ENCODE data around the gene NEK2. TPM values are rescaled to one million over a fixed set of nuclear protein-coding genes. Genes with fewer than 3 reads are reported as not detected.
A peak's percentile ranks its signal among the peaks of the same experiment; 100 is the strongest.

NEK2 gene
- total RNA-seq, 1 donor from 2014 or later, result 2.9 TPM

DNA sequence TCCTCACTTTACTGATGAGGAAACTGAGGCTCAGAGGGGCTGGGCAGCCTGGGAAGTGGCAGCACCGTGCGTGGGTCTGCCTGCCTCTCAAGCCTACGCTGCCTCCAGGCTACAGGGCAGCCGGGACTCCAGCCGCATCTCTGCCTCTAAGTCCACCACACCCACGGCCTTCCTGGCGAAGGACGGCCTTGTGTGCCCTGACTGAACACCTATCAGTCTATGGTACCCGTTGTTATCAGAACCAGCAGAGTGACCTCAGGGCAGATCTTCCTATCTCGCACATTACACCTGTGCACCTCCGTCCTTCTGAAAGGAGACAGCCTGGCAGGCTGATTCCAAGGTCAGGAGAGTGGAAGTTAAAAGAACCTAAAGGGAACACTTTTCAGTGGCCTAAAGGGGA is 60.8 kb downstream of the NEK2 start:
- FAIRE-seq, result no peak
- DNase-seq (ENCODE audit: low spot score in 2 of 2), result no peak

DNA sequence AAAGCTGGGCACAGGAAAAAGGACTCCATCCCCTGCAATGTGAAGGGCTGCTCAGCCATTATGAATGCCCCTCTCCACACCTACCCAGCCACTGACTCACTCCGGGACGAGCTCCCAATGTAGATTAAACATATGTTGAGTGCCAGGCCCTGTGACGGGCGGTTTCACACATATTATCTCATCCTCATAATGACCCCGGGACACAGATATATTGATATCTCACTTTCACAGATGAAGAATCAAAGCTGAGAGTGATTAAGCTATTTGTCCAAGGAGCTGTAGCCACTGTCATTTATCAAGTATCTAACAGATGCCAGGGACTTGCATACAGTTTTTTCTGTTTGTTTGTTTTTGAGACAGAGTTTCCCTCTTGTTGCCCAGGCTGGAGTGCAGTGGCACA is 61.5 kb downstream of the NEK2 start:
- FAIRE-seq (no peak), DNase-seq (ENCODE audit: low spot score in 2 of 2) (no peak)

DNA sequence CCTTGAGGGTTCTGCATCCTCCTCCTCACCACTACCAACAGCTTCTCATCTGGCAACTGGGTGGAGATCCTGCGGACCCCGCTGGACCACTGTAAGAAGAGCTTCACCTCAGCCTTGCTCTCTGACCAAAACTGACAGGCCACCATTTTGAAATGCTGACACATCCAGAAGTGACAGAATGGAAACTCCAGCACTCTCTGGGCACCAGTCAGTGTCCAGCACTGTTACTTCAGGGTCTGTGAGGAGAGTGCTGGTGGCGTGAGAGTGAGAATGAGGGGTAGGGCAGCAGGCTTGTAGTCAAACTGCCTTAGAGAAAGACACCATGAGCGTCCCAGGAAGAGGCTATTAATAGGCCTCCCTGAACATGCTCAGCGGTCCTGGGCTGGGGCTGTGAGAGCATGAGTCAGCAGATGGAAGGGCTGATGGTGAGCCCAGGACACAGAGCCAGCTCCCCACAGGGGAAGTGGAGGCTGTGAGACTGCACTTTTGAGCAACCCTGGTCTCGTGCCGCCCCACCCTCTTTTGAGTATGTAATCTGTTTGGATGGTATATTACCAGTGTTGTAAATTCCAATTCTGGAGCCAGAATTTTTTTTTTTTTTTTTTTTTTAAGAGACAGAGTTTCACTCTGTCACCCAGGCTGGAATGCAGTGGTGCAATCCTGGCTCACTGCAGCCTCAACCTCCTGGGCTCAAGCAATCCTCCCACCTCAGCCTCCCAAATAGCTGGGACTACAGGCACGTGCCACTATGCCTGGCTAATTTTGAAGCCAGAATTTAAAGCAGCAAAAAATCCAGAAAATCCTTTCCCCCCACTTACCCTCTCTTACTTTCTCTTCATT is 62.1 kb downstream of the NEK2 start:
- FAIRE-seq, result no peak
- peak in 1 of 2 donors; percentile 38 for DNase-seq (ENCODE audit: low spot score in 2 of 2)

DNA sequence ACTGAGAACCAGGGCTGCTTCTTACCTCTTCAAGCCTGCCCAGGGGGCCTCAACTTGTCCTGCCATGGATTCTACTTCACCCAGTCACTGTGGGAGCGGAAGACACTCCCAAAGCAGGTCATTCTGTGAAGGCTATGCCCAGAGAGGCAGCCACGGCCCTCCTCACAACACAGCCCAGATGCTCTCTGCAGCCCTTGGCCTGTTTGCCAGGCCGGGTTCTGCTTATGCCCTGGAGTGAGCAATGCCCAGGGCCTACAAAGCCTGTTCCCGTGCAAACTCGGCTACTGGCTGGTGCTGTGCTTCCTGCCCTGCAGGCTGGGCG is 62.7 kb downstream of the NEK2 start:
- DNase-seq (ENCODE audit: low spot score in 2 of 2) (no peak), FAIRE-seq (no peak)

Other genes starting within 250 kb of the NEK2 start
- gene RD3, start 183.5 kb downstream of the NEK2 start, total RNA-seq, result not detected
- gene SLC30A1, start 96.5 kb downstream of the NEK2 start, total RNA-seq, result 19.2 TPM
- gene LPGAT1, start 155.1 kb upstream of the NEK2 start, total RNA-seq, result 101 TPM

Measured in frontal cortex (tissue), 4 donors.